Activated naive CD4-positive, alpha-beta T cell treated with Interleukin-2 at 50 U/mL for 16 hours (primary cell): ENCODE measurements around the gene HDAC11.

Experiments
- DNase-seq: peaks from one replicate; pipeline ENCODE4 v3.0.0-alpha.2; 2020

Gene HDAC11

GRCh38 chr3:13545952-13546454 is 65.9 kb downstream of the HDAC11 start:
- DNase-seq, result no peak

- no peak for DNase-seq
Observed at GRCh38 chr3:13546667-13547171, 66.6 kb downstream of the HDAC11 start.

GRCh38 chr3:13547591-13548371 is 67.7 kb downstream of the HDAC11 start:
- no peak for DNase-seq

GRCh38 chr3:13548696-13549622 is 68.9 kb downstream of the HDAC11 start, which contains the start of gene FBLN2:
Gene FBLN2, plus strand, starts transcription at chr3:13549125. Its CDS starts 21,231 bp downstream, at chr3:13570356.
- DNase-seq, result peak; percentile 6

DNA sequence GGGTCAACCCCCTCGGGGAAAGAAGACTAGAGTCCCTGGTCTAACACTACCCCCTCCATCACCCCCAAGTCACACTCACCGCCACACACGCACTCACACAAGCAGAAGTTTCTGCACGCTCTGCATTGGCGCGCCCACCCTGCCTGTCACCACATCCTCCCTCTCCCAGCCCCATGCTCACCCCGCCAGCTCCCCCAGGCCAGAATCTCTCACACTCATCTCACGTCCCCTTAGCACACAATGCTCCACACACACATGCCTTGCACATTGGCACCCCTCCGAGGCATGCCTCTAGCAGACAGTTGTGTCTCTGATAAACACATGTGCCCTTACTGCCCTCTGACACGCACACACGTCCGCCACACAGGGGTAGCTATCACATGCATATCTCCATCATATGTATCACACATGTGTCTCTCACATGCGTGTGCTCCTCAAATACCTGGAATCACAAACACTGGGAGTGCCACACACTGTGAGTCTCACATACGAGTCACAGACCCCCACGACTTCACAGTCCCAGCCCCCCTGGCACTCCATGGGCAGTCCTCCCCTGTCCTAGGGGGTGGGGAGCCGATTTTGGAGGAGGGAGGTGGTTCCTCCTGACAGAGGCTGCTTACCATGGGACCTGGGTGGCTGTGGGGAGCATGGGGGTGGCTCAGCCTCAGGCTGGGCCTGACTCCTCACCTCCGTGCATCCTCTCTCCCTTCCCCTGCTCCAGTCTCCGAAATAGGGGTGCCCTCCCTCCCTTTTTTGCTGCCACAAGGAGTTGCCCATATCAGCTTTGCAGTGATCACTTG is 69.7 kb downstream of the HDAC11 start:
- DNase-seq, result no peak

- no peak for DNase-seq
Observed at GRCh38 chr3:13550423-13550690, 70.3 kb downstream of the HDAC11 start.

- no peak for DNase-seq
Observed at GRCh38 chr3:13550791-13551360, 70.8 kb downstream of the HDAC11 start.

GRCh38 chr3:13552857-13553652 is 72.9 kb downstream of the HDAC11 start:
- DNase-seq, result no peak

- no peak for DNase-seq
Observed at GRCh38 chr3:13553686-13554085, 73.6 kb downstream of the HDAC11 start.

DNA sequence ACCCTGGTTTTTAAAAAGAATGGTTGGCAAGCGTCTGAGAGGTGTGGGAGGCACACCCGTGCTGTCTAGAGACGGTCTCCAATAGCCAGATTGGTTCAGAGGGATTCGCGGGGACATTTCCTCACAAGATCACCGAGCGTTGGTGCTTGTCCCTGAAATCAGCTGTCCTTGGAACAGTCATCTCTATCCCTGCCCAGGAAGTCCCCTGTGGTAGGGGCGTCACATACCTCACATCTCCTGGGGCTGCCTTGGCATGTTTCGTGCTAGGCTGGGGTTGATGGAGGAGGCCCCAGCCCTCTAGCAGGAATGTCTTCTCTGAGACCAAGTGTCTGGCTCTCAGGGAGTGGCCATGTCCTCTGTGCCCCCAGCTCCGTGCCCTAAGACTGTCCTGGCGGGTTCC is 75.6 kb downstream of the HDAC11 start:
- DNase-seq, result no peak
